HUES48 (cell line): ENCODE data around the gene PAQR5.
"Not testable (repeated sequence)": the region's sequence is repeated elsewhere in the genome, so short reads cannot be mapped to it uniquely, and the experiment has no call there.

ENCODE experiments used
- H3K27ac ChIP-seq: one replicate; pipeline ENCODE4 v1.7.0; 2013; ENCODE audit warnings: low read depth, low read length, inconsistent platforms
- H3K27me3 ChIP-seq: 2 replicates; pipeline ENCODE4 v1.6.1; 2013; ENCODE audit warnings: mild to moderate bottlenecking, low read length; ENCODE audit not compliant: control insufficient read depth, insufficient read depth
- H3K36me3 ChIP-seq: 2 replicates; pipeline ENCODE4 v1.6.1; 2013; ENCODE audit warnings: low read length; ENCODE audit not compliant: control insufficient read depth, insufficient read depth
- H3K4me1 ChIP-seq: 2 replicates; pipeline ENCODE4 v1.6.1; 2013; ENCODE audit warnings: mild to moderate bottlenecking, low read length; ENCODE audit not compliant: control insufficient read depth, insufficient read depth
- H3K4me3 ChIP-seq: 2 replicates; pipeline ENCODE4 v1.5.1; 2013; ENCODE audit warnings: mild to moderate bottlenecking, low read depth, low read length
- H3K9ac ChIP-seq: 2 replicates; pipeline ENCODE4 v1.6.1; 2013; ENCODE audit warnings: mild to moderate bottlenecking, low read depth, low read length, moderate library complexity
- H3K9me3 ChIP-seq: 2 replicates; pipeline ENCODE4 v1.6.1; 2013; ENCODE audit warnings: low read length; ENCODE audit not compliant: control insufficient read depth, insufficient read depth

The PAQR5 gene

DNA sequence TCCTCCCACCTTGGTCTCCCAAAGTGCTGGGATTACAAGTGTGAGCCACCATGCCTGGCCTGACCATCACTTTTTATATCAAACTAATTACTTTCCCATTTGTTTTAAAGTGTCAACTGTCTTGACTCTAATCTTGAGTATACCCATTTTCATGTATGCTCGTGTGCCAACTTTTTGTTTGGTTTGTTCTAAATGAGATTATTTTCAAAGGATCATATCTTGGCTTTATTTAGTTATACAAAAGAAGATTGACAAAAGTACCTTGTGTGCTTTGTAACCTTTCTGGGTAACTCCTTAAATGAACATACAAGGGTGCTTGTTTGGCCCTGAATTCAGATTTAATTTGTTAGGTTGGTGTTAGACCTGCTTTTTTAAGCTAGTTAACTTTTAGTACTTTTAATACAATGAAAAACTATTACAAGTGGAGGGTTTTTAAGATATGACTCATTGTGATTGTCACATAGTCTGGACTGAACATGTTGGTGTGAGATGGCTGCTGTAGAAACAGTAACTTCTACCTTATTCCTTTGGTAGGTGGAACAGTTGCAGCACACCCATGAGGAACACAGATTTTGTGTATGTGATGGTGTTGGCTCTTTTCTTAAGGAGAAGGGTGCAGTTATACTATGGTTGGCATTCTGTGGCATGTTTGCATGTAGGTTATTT lies 126.2 kb downstream of the PAQR5 start:
- H3K9me3 ChIP-seq, result no peaks in the 10 kb centered on the region
- no peaks in the 10 kb centered on the region for H3K27me3 ChIP-seq
- H3K36me3 ChIP-seq, result peaks cover 98% of the 10 kb centered on the region
- no peak overlapping the region for H3K27ac ChIP-seq
- H3K9ac ChIP-seq, result no peak overlapping the region
- H3K4me3 ChIP-seq, result no peak overlapping the region
- no peaks in the 10 kb centered on the region for H3K4me1 ChIP-seq

DNA sequence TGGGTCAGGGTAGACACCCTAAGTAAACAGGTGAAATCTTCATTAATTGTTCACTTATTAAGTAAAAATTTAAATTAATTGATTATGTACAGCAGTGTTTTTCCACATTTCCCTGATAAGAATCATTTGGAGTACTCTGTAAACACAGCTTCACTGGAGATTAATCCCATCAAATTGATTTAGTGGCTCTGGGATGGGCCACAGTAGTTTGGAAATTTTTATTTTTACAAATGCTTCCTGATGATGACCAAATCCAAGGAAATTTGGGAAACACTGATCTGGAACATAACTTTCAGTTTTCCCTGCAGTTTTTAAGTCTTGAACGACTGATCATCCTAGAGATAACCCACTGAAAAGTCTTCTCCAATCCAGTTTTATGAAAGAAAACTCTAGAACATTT lies 135.1 kb downstream of the PAQR5 start:
- Histone ChIP-seq H3K4me1 (no peaks in the 10 kb centered on the region), H3K9ac (no peak overlapping the region), H3K27me3 (no peaks in the 10 kb centered on the region), H3K4me3 (no peak overlapping the region), H3K27ac (no peak overlapping the region), H3K36me3 (peaks cover 98% of the 10 kb centered on the region), H3K9me3 (no peaks in the 10 kb centered on the region)

DNA sequence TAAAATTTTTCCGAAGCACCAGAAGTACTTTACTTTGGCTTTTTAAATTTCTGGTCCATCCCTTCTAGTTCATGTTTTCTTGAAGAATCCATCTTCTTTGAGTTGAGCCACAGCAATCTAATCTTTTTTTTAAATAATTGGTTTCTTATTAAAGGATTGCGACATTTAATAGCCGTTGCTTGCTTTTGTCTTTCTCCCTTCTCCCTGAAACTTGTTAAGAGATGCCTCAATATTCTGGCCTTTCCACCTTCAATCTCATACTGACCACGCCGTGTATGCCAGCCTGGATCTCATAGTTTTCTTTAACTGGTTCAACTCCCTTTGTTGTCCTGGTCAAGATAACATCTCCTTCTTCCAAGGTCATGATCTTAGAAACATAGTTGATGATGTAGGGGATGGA lies 135.5 kb downstream of the PAQR5 start:
- Histone ChIP-seq H3K36me3 (peaks cover 98% of the 10 kb centered on the region), H3K27ac (no peak overlapping the region), H3K9me3 (no peaks in the 10 kb centered on the region), H3K4me1 (no peaks in the 10 kb centered on the region), H3K27me3 (no peaks in the 10 kb centered on the region), H3K9ac (no peak overlapping the region), H3K4me3 (no peak overlapping the region)

DNA sequence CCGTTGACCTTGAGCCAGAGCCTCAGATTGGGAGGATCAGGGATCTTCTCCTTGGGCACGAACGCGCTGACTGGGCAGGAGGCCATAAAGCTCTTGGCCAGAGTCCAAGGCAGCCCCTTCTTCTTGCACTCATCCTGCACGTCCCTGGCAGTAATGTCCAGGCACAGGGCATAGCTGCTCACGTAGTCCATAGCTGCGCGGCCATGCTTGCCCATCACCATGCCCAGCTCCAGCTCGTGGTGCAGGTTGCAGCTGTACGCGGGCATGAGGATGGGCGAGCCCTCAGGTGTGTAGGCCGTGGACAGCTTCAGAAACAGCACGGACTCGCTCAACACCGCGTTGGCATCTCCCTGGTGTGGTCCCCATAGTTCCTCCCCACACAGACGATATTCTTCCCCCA lies 136.0 kb downstream of the PAQR5 start:
- H3K36me3 ChIP-seq, result peaks cover 98% of the 10 kb centered on the region
- H3K4me1 ChIP-seq, result no peaks in the 10 kb centered on the region
- no peaks in the 10 kb centered on the region for H3K27me3 ChIP-seq
- no peak overlapping the region for H3K27ac ChIP-seq
- no peak overlapping the region for H3K9ac ChIP-seq
- H3K4me3 ChIP-seq, result no peak overlapping the region
- H3K9me3 ChIP-seq, result no peaks in the 10 kb centered on the region

DNA sequence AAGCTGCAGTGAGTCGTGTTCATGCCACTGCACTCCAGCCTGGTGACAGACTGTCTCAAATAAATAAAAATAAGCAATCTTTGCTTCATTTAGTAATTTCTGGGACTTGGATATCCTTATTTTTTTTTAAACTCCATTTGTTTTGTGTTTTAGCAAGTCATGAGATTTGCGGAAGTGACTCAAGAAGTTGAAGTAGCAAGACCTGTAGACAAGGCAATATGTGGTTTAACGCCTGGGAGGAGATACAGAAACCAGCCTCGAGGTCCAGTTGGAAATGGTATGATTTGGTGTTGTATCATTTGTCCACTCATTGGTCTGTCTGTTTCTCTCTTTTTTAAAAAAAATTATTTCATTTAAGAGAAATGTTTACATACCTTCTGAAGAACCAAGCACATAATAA lies 137.3 kb downstream of the PAQR5 start:
- Histone ChIP-seq H3K27me3 (no peaks in the 10 kb centered on the region), H3K4me3 (no peak overlapping the region), H3K9ac (no peak overlapping the region), H3K27ac (no peak overlapping the region), H3K4me1 (no peaks in the 10 kb centered on the region), H3K9me3 (no peaks in the 10 kb centered on the region), H3K36me3 (peaks cover 98% of the 10 kb centered on the region)

DNA sequence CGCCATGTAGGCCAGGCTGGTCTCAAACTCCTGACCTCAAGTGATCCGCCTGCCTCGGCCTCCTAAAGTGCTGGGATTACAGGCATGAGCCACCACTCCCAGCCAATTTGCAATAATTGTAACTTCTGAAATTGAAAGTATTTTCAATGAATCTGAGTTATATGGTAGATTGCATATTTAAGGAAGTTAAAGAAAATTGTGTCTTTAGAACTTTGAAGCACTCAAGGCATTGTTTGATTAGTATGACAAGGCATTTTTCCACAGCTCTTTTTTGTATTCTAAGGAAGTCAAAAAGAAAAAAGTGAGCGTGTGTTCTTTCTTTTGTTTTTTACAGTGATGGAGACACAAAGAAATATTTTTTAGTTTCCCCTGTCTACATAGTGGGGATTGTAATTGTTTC lies 138.2 kb downstream of the PAQR5 start:
- Histone ChIP-seq H3K27ac (no peak overlapping the region), H3K36me3 (peaks cover 100% of the 10 kb centered on the region), H3K4me3 (no peak overlapping the region), H3K27me3 (no peaks in the 10 kb centered on the region), H3K4me1 (no peaks in the 10 kb centered on the region), H3K9ac (no peak overlapping the region), H3K9me3 (no peaks in the 10 kb centered on the region)

DNA sequence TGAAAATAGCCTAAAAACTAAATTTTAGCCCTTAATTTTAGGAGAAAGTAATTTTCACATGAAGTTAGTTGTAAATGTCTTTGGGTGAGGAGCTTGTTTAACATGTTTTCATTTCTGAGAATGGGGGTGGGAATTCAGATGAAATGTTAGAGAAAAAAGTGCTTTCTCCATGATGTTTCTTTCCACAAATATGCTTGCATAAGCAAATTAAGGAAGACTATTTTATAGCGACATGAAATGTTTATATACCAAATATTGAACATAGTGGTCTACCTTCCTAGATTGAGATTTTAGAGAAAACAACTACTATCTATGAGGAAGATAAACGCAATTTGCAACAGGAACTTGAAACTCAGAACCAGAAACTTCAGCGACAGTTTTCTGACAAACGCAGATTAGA lies 140.9 kb downstream of the PAQR5 start:
- Histone ChIP-seq H3K27ac (no peak overlapping the region), H3K9me3 (no peaks in the 10 kb centered on the region), H3K4me3 (no peak overlapping the region), H3K9ac (no peak overlapping the region), H3K4me1 (no peaks in the 10 kb centered on the region), H3K36me3 (peaks cover 100% of the 10 kb centered on the region), H3K27me3 (no peaks in the 10 kb centered on the region)

DNA sequence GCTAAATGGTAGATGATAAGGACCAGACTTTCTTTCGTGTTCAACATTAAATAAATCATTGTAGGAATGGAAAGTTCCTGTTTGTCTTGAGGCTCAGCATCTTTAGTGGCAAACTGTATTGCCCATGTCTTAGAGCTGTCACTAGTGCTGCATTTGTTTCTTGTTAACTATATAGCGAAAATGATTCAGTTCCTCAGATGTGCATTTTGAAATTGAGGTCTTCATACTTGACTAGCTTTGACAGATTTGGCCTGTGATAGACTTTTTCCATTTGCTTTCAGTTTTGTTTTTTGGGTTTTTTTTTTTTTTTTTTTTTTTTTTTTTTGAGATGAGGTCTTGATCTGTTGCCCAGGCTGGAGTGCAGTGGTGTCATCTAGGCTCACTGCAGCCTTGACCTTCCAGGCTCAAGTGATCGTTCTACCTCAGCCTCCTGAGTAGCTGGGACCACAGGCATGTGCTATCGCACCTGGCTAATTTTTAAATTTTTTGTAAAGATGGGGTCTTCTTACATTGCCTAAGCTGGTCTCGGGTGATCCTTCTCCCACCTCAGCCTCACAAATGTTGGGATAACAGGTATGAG lies 144.4 kb downstream of the PAQR5 start:
- no peaks in the 10 kb centered on the region for H3K27me3 ChIP-seq
- no peak overlapping the region for H3K9ac ChIP-seq
- H3K4me1 ChIP-seq, result no peaks in the 10 kb centered on the region
- H3K36me3 ChIP-seq, result peaks cover 100% of the 10 kb centered on the region
- no peak overlapping the region for H3K4me3 ChIP-seq
- no peaks in the 10 kb centered on the region for H3K9me3 ChIP-seq
- no peak overlapping the region for H3K27ac ChIP-seq

DNA sequence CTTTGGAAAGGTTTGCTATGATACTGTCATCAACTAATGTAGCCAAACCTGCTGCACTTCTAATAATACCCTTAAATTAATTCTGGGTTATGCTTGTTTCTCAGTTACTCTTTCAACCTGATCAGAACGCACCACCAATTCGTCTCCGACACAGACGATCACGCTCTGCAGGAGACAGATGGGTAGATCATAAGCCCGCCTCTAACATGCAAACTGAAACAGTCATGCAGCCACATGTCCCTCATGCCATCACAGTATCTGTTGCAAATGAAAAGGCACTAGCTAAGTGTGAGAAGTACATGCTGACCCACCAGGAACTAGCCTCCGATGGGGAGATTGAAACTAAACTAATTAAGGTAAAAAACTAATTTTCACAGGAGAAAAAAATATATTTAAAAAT lies 146.0 kb downstream of the PAQR5 start:
- no peaks in the 10 kb centered on the region for H3K27me3 ChIP-seq
- peaks cover 94% of the 10 kb centered on the region for H3K36me3 ChIP-seq
- H3K4me1 ChIP-seq, result no peaks in the 10 kb centered on the region
- H3K9ac ChIP-seq, result no peak overlapping the region
- no peak overlapping the region for H3K4me3 ChIP-seq
- no peak overlapping the region for H3K27ac ChIP-seq
- H3K9me3 ChIP-seq, result no peaks in the 10 kb centered on the region

DNA sequence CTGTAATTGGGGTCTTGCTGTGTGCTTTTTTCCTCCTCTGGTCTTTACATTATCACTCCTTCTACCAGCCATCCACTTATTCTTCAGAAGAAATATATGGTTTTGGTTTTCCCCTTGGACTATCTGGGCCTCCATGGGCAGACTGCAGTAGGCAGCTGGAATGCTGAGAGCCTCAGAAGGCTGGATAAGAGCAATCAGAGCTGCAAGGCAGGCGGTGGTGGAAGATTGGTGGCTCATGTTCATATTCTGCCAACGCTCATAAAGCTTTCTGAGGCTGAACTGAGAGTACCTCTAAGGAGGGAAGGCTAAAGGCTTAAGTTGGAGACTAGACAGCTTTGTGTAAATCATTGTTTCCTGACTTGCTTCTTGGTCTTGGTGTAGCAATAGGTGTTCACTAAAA lies 148.2 kb downstream of the PAQR5 start:
- no peak overlapping the region for H3K27ac ChIP-seq
- H3K4me1 ChIP-seq, result peaks cover 3% of the 10 kb centered on the region; the same call in 1 of the 2 replicates
- no peaks in the 10 kb centered on the region for H3K27me3 ChIP-seq
- no peaks in the 10 kb centered on the region for H3K9me3 ChIP-seq
- H3K9ac ChIP-seq, result no peak overlapping the region
- no peak overlapping the region for H3K4me3 ChIP-seq
- peaks cover 71% of the 10 kb centered on the region for H3K36me3 ChIP-seq

DNA sequence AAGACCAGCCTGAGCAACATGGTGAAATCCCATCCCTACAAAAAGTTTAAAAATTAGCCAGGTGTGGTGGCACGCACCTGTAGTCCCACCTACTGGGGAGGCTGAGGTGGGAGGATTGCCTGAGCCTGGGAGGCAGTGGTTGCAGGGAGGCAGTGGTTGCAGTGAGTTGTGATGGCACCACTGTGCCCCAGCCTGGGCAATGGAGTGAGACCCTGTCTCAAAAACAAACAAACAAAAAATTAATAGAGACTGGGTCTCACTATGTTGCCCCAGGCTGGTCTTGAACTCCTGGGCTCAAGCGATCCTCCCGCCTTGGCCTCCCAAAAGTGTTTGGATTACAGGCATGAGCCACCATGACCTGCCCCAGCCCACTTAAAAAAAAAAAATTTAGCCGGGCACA lies 151.5 kb downstream of the PAQR5 start:
- H3K4me3 ChIP-seq, H3K27me3 ChIP-seq, H3K9ac ChIP-seq, H3K9me3 ChIP-seq, H3K27ac ChIP-seq: not testable (repeated sequence)
- Histone ChIP-seq H3K36me3 (peaks cover 57% of the 10 kb centered on the region), H3K4me1 (peaks cover 13% of the 10 kb centered on the region)
